Epithelial cell of proximal tubule (primary cell): Measurements from ENCODE around the gene NPAS3. TPM values are rescaled to one million over a fixed set of nuclear protein-coding genes. Genes with fewer than 3 reads are reported as not detected.
A peak's percentile ranks its signal among the peaks of the same experiment; 100 is the strongest.

ENCODE experiments used
- DNase-seq: peaks from one replicate; pipeline ENCODE4 v3.0.0-alpha.2; 2011; ENCODE audit warnings: low read depth
- H3K4me3 ChIP-seq: 2 replicates; pipeline ENCODE4 v1.5.1; 2011; ENCODE audit warnings: low read depth, mild to moderate bottlenecking, low read length
- CTCF ChIP-seq: conservative IDR thresholded peaks from 2 replicates; pipeline ENCODE4 v1.5.1; 2012; ENCODE audit warnings: low read depth, mild to moderate bottlenecking, low read length
- total RNA-seq: library from RNA; depleted of rRNA; stranded (reverse); fragments of >200 nt; gene quantifications from 2 replicates; pipeline ENCODE4 v1.2.3, GENCODE V29; 2015

NPAS3 gene
- total RNA-seq, 1 donor from 2014 or later: 0.35 TPM

- TF ChIP-seq CTCF: no peak
- no peak overlapping the region for H3K4me3 ChIP-seq
- DNase-seq: no peak
Observed at GRCh38 chr14:33671556-33671955, 732.9 kb downstream of the NPAS3 start.

- no peak overlapping the region for H3K4me3 ChIP-seq
- no peak for DNase-seq
- TF ChIP-seq CTCF: no peak
Observed at GRCh38 chr14:33674927-33675326, 736.2 kb downstream of the NPAS3 start.

GRCh38 chr14:33675415-33676130, 736.9 kb downstream of the NPAS3 start:
- H3K4me3 ChIP-seq: no peak overlapping the region
- DNase-seq: no peak
- TF ChIP-seq CTCF: no peak

GRCh38 chr14:33676135-33676566, 737.5 kb downstream of the NPAS3 start:
- no peak for DNase-seq
- TF ChIP-seq CTCF: peak; percentile 81
- H3K4me3 ChIP-seq: peak overlapping the region; percentile 27

- DNase-seq: no peak
- H3K4me3 ChIP-seq: no peak overlapping the region
- no peak for TF ChIP-seq CTCF
Observed at GRCh38 chr14:33676891-33677290, 738.2 kb downstream of the NPAS3 start.

- DNase-seq: no peak
Observed at GRCh38 chr14:33678005-33678404, 739.3 kb downstream of the NPAS3 start.

More at GRCh38 chr14:33678005-33678404, 739.3 kb downstream of the NPAS3 start:
- no peak for TF ChIP-seq CTCF
- no peak overlapping the region for H3K4me3 ChIP-seq
